Astrocyte (in vitro differentiated cells and primary cell): ENCODE results near the gene CRB2. TPM values are rescaled to one million over a fixed set of nuclear protein-coding genes. Genes with fewer than 3 reads are reported as not detected.
A peak's percentile ranks its signal among the peaks of the same experiment; 100 is the strongest.

Source experiments
- DNase-seq: peaks from one replicate; pipeline ENCODE4 v3.0.0-alpha.2; 2010; ENCODE audit warnings: low read depth
- FAIRE-seq: peaks from 2 replicates; lab custom pipeline; 2011; peaks lifted over from hg19 to GRCh38; lab: Jason Lieb, UNC
- H2AFZ ChIP-seq: 2 replicates; pipeline ENCODE4 v1.6.0; 2012; ENCODE audit warnings: low read depth, low read length, inconsistent platforms
- H3K27ac ChIP-seq: 2 replicates; pipeline ENCODE4 v1.5.1; 2011; ENCODE audit warnings: low read depth, low read length, inconsistent platforms
- H3K27me3 ChIP-seq: 2 replicates; pipeline ENCODE4 v1.6.0; 2011; ENCODE audit warnings: low read length, inconsistent platforms; ENCODE audit not compliant: insufficient read depth
- H3K36me3 ChIP-seq: 2 replicates; pipeline ENCODE4 v1.5.1; 2011; ENCODE audit warnings: low read length, inconsistent platforms; ENCODE audit not compliant: insufficient read depth
- H3K4me1 ChIP-seq: 2 replicates; pipeline ENCODE4 v1.5.1; 2011; ENCODE audit warnings: low read length, inconsistent platforms; ENCODE audit not compliant: insufficient read depth
- H3K4me2 ChIP-seq: 2 replicates; pipeline ENCODE4 v1.6.0; 2012; ENCODE audit warnings: low read length, inconsistent platforms
- H3K4me3 ChIP-seq: 2 replicates; pipeline ENCODE4 v1.5.1; 2011; ENCODE audit warnings: low read depth, mild to moderate bottlenecking, low read length, inconsistent platforms; ENCODE audit not compliant: insufficient read depth
- H3K79me2 ChIP-seq: 2 replicates; pipeline ENCODE4 v1.6.0; 2012; ENCODE audit warnings: mild to moderate bottlenecking, low read length, inconsistent platforms; ENCODE audit not compliant: insufficient read depth
- H3K9ac ChIP-seq: 2 replicates; pipeline ENCODE4 v1.6.0; 2012; ENCODE audit warnings: mild to moderate bottlenecking, low read length, inconsistent platforms
- H3K9me3 ChIP-seq: 2 replicates; pipeline ENCODE4 v1.5.1; 2012; ENCODE audit warnings: low read depth, mild to moderate bottlenecking, low read length, inconsistent platforms; ENCODE audit not compliant: insufficient read depth
- H4K20me1 ChIP-seq: 2 replicates; pipeline ENCODE4 v1.6.0; 2012; ENCODE audit warnings: low read length, inconsistent platforms; ENCODE audit not compliant: insufficient read depth
- H3K27ac Mint-ChIP-seq: one replicate; pipeline ENCODE4 v1.8.0; 2021; ENCODE audit warnings: mild to moderate bottlenecking, mixed read lengths; ENCODE audit not compliant: unreplicated experiment
- H3K27me3 Mint-ChIP-seq: one replicate; pipeline ENCODE4 v1.8.0; 2021; ENCODE audit warnings: low read depth, mixed read lengths; ENCODE audit not compliant: unreplicated experiment
- H3K36me3 Mint-ChIP-seq: one replicate; pipeline ENCODE4 v1.8.0; 2021; ENCODE audit warnings: low read depth, mixed read lengths; ENCODE audit not compliant: unreplicated experiment
- H3K4me1 Mint-ChIP-seq: one replicate; pipeline ENCODE4 v1.8.0; 2021; ENCODE audit warnings: low read depth, mixed read lengths; ENCODE audit not compliant: unreplicated experiment
- H3K4me3 Mint-ChIP-seq: one replicate; pipeline ENCODE4 v1.8.0; 2021; ENCODE audit warnings: mild to moderate bottlenecking, moderate library complexity, mixed read lengths; ENCODE audit not compliant: unreplicated experiment
- H3K9me3 Mint-ChIP-seq: one replicate; pipeline ENCODE4 v1.8.0; 2021; ENCODE audit warnings: mild to moderate bottlenecking, mixed read lengths; ENCODE audit not compliant: unreplicated experiment
- CTCF ChIP-seq: IDR thresholded peaks from 2 replicates; pipeline ENCODE4 v1.5.1; 2011; ENCODE audit warnings: low read depth, mild to moderate bottlenecking, inconsistent platforms, low read length, moderate library complexity; ENCODE audit not compliant: insufficient read depth
- EZH2 ChIP-seq: IDR thresholded peaks from 2 replicates; pipeline ENCODE4 v1.6.1; 2012; ENCODE audit warnings: mild to moderate bottlenecking, low read length, inconsistent platforms; ENCODE audit not compliant: insufficient read depth
- total RNA-seq: library from RNA; stranded (reverse); gene quantifications from 2 replicates; pipeline ENCODE4 v1.2.1, GENCODE V29; 2021

Gene CRB2
- total RNA-seq, 1 donor from 2014 or later, result 2.4 TPM

GRCh38 chr9:123343443-123344191 lies 12.4 kb upstream of the CRB2 start:
- no peaks in the 10 kb centered on the region for H3K36me3 ChIP-seq
- TF ChIP-seq CTCF (no peak), EZH2 (no peak)
- DNase-seq, result peak; percentile 23
- Mint-ChIP-seq H3K4me1 (peaks cover 13% of the 10 kb centered on the region), H3K27me3 (peaks cover 3% of the 10 kb centered on the region), H3K36me3 (no peaks in the 10 kb centered on the region), H3K27ac (no peak overlapping the region), H3K9me3 (no peaks in the 10 kb centered on the region), H3K4me3 (no peak overlapping the region)
- peak overlapping the region; percentile 48 for H2AFZ ChIP-seq
- no peak overlapping the region for H3K4me3 ChIP-seq
- no peaks in the 10 kb centered on the region for H4K20me1 ChIP-seq
- H3K27me3 ChIP-seq, result peaks cover 3% of the 10 kb centered on the region
- no peak overlapping the region for H3K9ac ChIP-seq
- FAIRE-seq, result no peak
- H3K9me3 ChIP-seq, result no peaks in the 10 kb centered on the region
- H3K4me1 ChIP-seq, result peaks cover 8% of the 10 kb centered on the region
- no peak overlapping the region for H3K4me2 ChIP-seq
- H3K27ac ChIP-seq, result no peak overlapping the region
- H3K79me2 ChIP-seq, result no peaks in the 10 kb centered on the region

GRCh38 chr9:123344192-123344949 lies 11.6 kb upstream of the CRB2 start:
- H3K9ac ChIP-seq, result no peak overlapping the region
- no peak overlapping the region for H3K27ac ChIP-seq
- Mint-ChIP-seq H3K27me3 (peaks cover 3% of the 10 kb centered on the region), H3K36me3 (no peaks in the 10 kb centered on the region), H3K4me1 (peaks cover 13% of the 10 kb centered on the region), H3K4me3 (no peak overlapping the region), H3K27ac (no peak overlapping the region), H3K9me3 (no peaks in the 10 kb centered on the region)
- no peaks in the 10 kb centered on the region for H3K36me3 ChIP-seq
- H4K20me1 ChIP-seq, result no peaks in the 10 kb centered on the region
- H3K27me3 ChIP-seq, result peaks cover 4% of the 10 kb centered on the region
- no peaks in the 10 kb centered on the region for H3K79me2 ChIP-seq
- H3K4me2 ChIP-seq, result no peak overlapping the region
- no peak overlapping the region for H3K4me3 ChIP-seq
- H2AFZ ChIP-seq, result no peak overlapping the region
- DNase-seq, result no peak
- H3K9me3 ChIP-seq, result no peaks in the 10 kb centered on the region
- peaks cover 8% of the 10 kb centered on the region for H3K4me1 ChIP-seq
- TF ChIP-seq EZH2 (no peak), CTCF (no peak)
- FAIRE-seq, result no peak
